Measurements from ENCODE around the gene APOL2.

APOL2 gene

DNA sequence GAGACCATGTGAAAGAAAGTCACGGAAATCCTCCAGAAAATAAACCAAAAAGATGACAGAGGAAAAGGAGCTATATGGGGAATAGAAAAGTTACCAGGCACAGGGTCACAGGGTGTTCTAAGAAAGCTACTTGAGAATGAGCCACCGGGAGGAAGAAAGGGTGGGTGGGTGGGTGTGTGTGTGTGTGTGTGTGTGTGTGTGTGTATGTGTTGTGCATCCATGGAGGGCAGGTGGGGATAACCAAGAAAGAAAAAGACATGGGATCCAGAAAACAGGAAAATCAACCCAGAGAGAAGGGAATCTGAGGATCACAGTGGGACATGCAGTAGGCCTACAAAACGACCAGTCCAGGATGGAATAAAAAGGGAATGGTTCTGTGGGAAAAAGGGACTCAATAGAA is 3.7 kb downstream of the APOL2 start:
- Histone ChIP-seq H4K20me1 (ENCODE audit: insufficient read depth, low read length) (no peaks in the 10 kb centered on the region), H2AFZ (ENCODE audit: low read depth, low read length) (no peak overlapping the region), H3K4me2 (ENCODE audit: insufficient read depth, low read length) (peak overlapping the region; percentile 95), H3K4me3 (ENCODE audit: low read depth in 1 of 2, low read length in 2 of 2) (no peak overlapping the region), H3K27ac (ENCODE audit: low read length) (no peak overlapping the region), H3K36me3 (ENCODE audit: insufficient read depth, low read length) (peaks cover 62% of the 10 kb centered on the region), H3K27me3 (ENCODE audit: insufficient read depth, low read length, poor library complexity) (no peaks in the 10 kb centered on the region), H3K9me3 (ENCODE audit: insufficient read depth, low read length, severe bottlenecking) (no peaks in the 10 kb centered on the region), H3K4me1 (ENCODE audit: insufficient read depth, low read length) (peaks cover 41% of the 10 kb centered on the region), H3K79me2 (ENCODE audit: insufficient read depth, low read length) (peaks cover 46% of the 10 kb centered on the region), H3K9ac (ENCODE audit: low read depth, low read length) (no peak overlapping the region)
- ATAC-seq (ENCODE audit: insufficient read depth, low read depth) (no peak), DNase-seq (no peak)
- no peak for TF ChIP-seq EZH2 (IDR thresholded peaks at IDR 0.05; ENCODE audit: borderline replicate concordance, low read depth, low read length, severe bottlenecking)
- TF ChIP-seq CTCF (IDR thresholded peaks at IDR 0.05; ENCODE audit: borderline replicate concordance, extremely low read depth, low read length, poor library complexity, severe bottlenecking): no peak

- Histone ChIP-seq H4K20me1 (ENCODE audit: insufficient read depth, low read length) (no peaks in the 10 kb centered on the region), H3K27me3 (ENCODE audit: insufficient read depth, low read length, poor library complexity) (no peaks in the 10 kb centered on the region), H3K4me1 (ENCODE audit: insufficient read depth, low read length) (peaks cover 39% of the 10 kb centered on the region), H3K27ac (ENCODE audit: low read length) (no peak overlapping the region), H3K36me3 (ENCODE audit: insufficient read depth, low read length) (peaks cover 69% of the 10 kb centered on the region), H3K9ac (ENCODE audit: low read depth, low read length) (no peak overlapping the region), H3K79me2 (ENCODE audit: insufficient read depth, low read length) (peaks cover 46% of the 10 kb centered on the region), H3K9me3 (ENCODE audit: insufficient read depth, low read length, severe bottlenecking) (no peaks in the 10 kb centered on the region), H3K4me3 (ENCODE audit: low read depth in 1 of 2, low read length in 2 of 2) (no peak overlapping the region), H3K4me2 (ENCODE audit: insufficient read depth, low read length) (no peak overlapping the region), H2AFZ (ENCODE audit: low read depth, low read length) (no peak overlapping the region)
- no peak for TF ChIP-seq CTCF (IDR thresholded peaks at IDR 0.05; ENCODE audit: borderline replicate concordance, extremely low read depth, low read length, poor library complexity, severe bottlenecking)
- TF ChIP-seq EZH2 (IDR thresholded peaks at IDR 0.05; ENCODE audit: borderline replicate concordance, low read depth, low read length, severe bottlenecking): no peak
- DNase-seq: no peak
- no peak for ATAC-seq (ENCODE audit: insufficient read depth, low read depth)
Observed at GRCh38 chr22:36234919-36235318, 4.4 kb downstream of the APOL2 start.

GRCh38 chr22:36234213-36234612 is 5.1 kb downstream of the APOL2 start:
- Histone ChIP-seq H3K4me1 (ENCODE audit: insufficient read depth, low read length) (peaks cover 35% of the 10 kb centered on the region), H3K27me3 (ENCODE audit: insufficient read depth, low read length, poor library complexity) (no peaks in the 10 kb centered on the region), H3K27ac (ENCODE audit: low read length) (no peak overlapping the region), H3K4me3 (ENCODE audit: low read depth in 1 of 2, low read length in 2 of 2) (no peak overlapping the region), H2AFZ (ENCODE audit: low read depth, low read length) (no peak overlapping the region), H3K79me2 (ENCODE audit: insufficient read depth, low read length) (peaks cover 45% of the 10 kb centered on the region), H3K4me2 (ENCODE audit: insufficient read depth, low read length) (no peak overlapping the region), H4K20me1 (ENCODE audit: insufficient read depth, low read length) (no peaks in the 10 kb centered on the region), H3K9ac (ENCODE audit: low read depth, low read length) (no peak overlapping the region), H3K36me3 (ENCODE audit: insufficient read depth, low read length) (peaks cover 72% of the 10 kb centered on the region), H3K9me3 (ENCODE audit: insufficient read depth, low read length, severe bottlenecking) (no peaks in the 10 kb centered on the region)
- DNase-seq (no peak), ATAC-seq (ENCODE audit: insufficient read depth, low read depth) (no peak)
- TF ChIP-seq EZH2 (IDR thresholded peaks at IDR 0.05; ENCODE audit: borderline replicate concordance, low read depth, low read length, severe bottlenecking) (no peak), CTCF (IDR thresholded peaks at IDR 0.05; ENCODE audit: borderline replicate concordance, extremely low read depth, low read length, poor library complexity, severe bottlenecking) (no peak)

DNA sequence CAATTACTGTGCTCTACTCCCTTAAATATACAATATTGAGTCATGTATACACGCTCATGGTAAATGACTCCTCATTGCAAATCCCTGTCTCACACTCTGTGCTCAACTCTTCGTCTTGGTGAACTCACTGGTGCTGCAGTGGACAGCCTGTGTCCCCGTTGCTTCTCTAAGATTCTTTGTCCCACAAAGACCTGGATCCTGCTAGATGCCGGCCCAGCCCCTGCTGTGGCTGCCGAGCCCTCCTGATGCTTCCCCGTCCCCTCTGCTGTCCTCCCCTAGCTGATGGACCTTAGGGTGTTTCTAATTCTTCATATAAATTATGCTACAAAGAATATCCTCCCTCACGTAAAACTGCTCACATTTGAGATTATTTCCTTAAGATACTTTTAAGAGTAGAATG is 5.5 kb downstream of the APOL2 start:
- H3K79me2 ChIP-seq (ENCODE audit: insufficient read depth, low read length): peaks cover 41% of the 10 kb centered on the region
- H3K4me2 ChIP-seq (ENCODE audit: insufficient read depth, low read length): no peak overlapping the region

More for the DNA sequence above, 5.5 kb downstream of the APOL2 start:
- TF ChIP-seq CTCF (IDR thresholded peaks at IDR 0.05; ENCODE audit: borderline replicate concordance, extremely low read depth, low read length, poor library complexity, severe bottlenecking): no peak
- TF ChIP-seq EZH2 (IDR thresholded peaks at IDR 0.05; ENCODE audit: borderline replicate concordance, low read depth, low read length, severe bottlenecking): no peak
- no peaks in the 10 kb centered on the region for H3K9me3 ChIP-seq (ENCODE audit: insufficient read depth, low read length, severe bottlenecking)
- no peaks in the 10 kb centered on the region for H3K27me3 ChIP-seq (ENCODE audit: insufficient read depth, low read length, poor library complexity)
- H3K4me3 ChIP-seq (ENCODE audit: low read depth in 1 of 2, low read length in 2 of 2): no peak overlapping the region
- peaks cover 34% of the 10 kb centered on the region for H3K4me1 ChIP-seq (ENCODE audit: insufficient read depth, low read length)
- no peak overlapping the region for H3K27ac ChIP-seq (ENCODE audit: low read length)
- H3K36me3 ChIP-seq (ENCODE audit: insufficient read depth, low read length): peaks cover 75% of the 10 kb centered on the region
- ATAC-seq (ENCODE audit: insufficient read depth, low read depth) (no peak), DNase-seq (no peak)
- H4K20me1 ChIP-seq (ENCODE audit: insufficient read depth, low read length): no peaks in the 10 kb centered on the region
- no peak overlapping the region for H3K9ac ChIP-seq (ENCODE audit: low read depth, low read length)
- H2AFZ ChIP-seq (ENCODE audit: low read depth, low read length): no peak overlapping the region
